ENCODE measurements around the gene TTC9B.

Gene TTC9B

GRCh38 chr19:40241809-40242384 lies 23.7 kb upstream of the TTC9B start:
- H3K27me3 ChIP-seq (replicated peaks; ENCODE audit: insufficient read depth, low read length) = no peaks in the 10 kb centered on the region
- H3K36me3 ChIP-seq (replicated peaks; ENCODE audit: insufficient read depth, low read length) = no peaks in the 10 kb centered on the region
- no peaks in the 10 kb centered on the region for H3F3A ChIP-seq (ENCODE audit: insufficient read depth, low read length)
- no peak for DNase-seq
- H3K9ac ChIP-seq (ENCODE audit: low read length) = no peak overlapping the region
- H3K27ac ChIP-seq (ENCODE audit: low read length) = no peak overlapping the region
- no peaks in the 10 kb centered on the region for H3K9me3 ChIP-seq (replicated peaks; ENCODE audit: insufficient read depth, low read length)
- H3K79me2 ChIP-seq (ENCODE audit: low read length) = peaks cover 26% of the 10 kb centered on the region
- TF ChIP-seq CTCF (IDR thresholded peaks at IDR 0.05; ENCODE audit: low read length) = no peak
- no peak for TF ChIP-seq EZH2phosphoT487 (IDR thresholded peaks at IDR 0.05; ENCODE audit: low read length)
- TF ChIP-seq EZH2 (optimal IDR thresholded peaks at IDR 0.05; ENCODE audit: low read depth, low read length) = no peak
- no peaks in the 10 kb centered on the region for H4K20me1 ChIP-seq (ENCODE audit: insufficient read depth, low read length)
- H3K4me2 ChIP-seq (ENCODE audit: low read depth, low read length) = no peak overlapping the region
- H3K4me3 ChIP-seq (ENCODE audit: low read length) = no peak overlapping the region
- no peaks in the 10 kb centered on the region for H3K9me2 ChIP-seq (replicated peaks; ENCODE audit: insufficient read depth, low read length)
- H2AFZ ChIP-seq (ENCODE audit: low read length) = no peak overlapping the region
- H3K4me1 ChIP-seq (ENCODE audit: low read length) = no peaks in the 10 kb centered on the region

GRCh38 chr19:40241125-40241808 lies 23.1 kb upstream of the TTC9B start:
- H3K9me2 ChIP-seq (replicated peaks; ENCODE audit: insufficient read depth, low read length) = no peaks in the 10 kb centered on the region
- H3K36me3 ChIP-seq (replicated peaks; ENCODE audit: insufficient read depth, low read length) = no peaks in the 10 kb centered on the region

GRCh38 chr19:40240332-40240731 lies 22.1 kb upstream of the TTC9B start:
- Histone ChIP-seq H3K9ac (ENCODE audit: low read length) (no peak overlapping the region), H3K9me2 (replicated peaks; ENCODE audit: insufficient read depth, low read length) (no peaks in the 10 kb centered on the region), H3K9me3 (replicated peaks; ENCODE audit: insufficient read depth, low read length) (no peaks in the 10 kb centered on the region), H3F3A (ENCODE audit: insufficient read depth, low read length) (no peaks in the 10 kb centered on the region), H3K27me3 (replicated peaks; ENCODE audit: insufficient read depth, low read length) (no peaks in the 10 kb centered on the region), H4K20me1 (ENCODE audit: insufficient read depth, low read length) (no peaks in the 10 kb centered on the region), H3K4me3 (ENCODE audit: low read length) (no peak overlapping the region), H3K4me1 (ENCODE audit: low read length) (no peaks in the 10 kb centered on the region), H2AFZ (ENCODE audit: low read length) (no peak overlapping the region), H3K27ac (ENCODE audit: low read length) (no peak overlapping the region), H3K36me3 (replicated peaks; ENCODE audit: insufficient read depth, low read length) (no peaks in the 10 kb centered on the region), H3K4me2 (ENCODE audit: low read depth, low read length) (no peak overlapping the region), H3K79me2 (ENCODE audit: low read length) (peaks cover 14% of the 10 kb centered on the region)
- TF ChIP-seq CTCF (IDR thresholded peaks at IDR 0.05; ENCODE audit: low read length) (no peak), EZH2 (optimal IDR thresholded peaks at IDR 0.05; ENCODE audit: low read depth, low read length) (no peak), EZH2phosphoT487 (IDR thresholded peaks at IDR 0.05; ENCODE audit: low read length) (no peak)
- no peak for DNase-seq

More at GRCh38 chr19:40241125-40241808, 23.1 kb upstream of the TTC9B start:
- H3K9me3 ChIP-seq (replicated peaks; ENCODE audit: insufficient read depth, low read length) = no peaks in the 10 kb centered on the region
- H2AFZ ChIP-seq (ENCODE audit: low read length) = no peak overlapping the region
- peaks cover 20% of the 10 kb centered on the region for H3K79me2 ChIP-seq (ENCODE audit: low read length)
- DNase-seq = no peak
- H3K4me3 ChIP-seq (ENCODE audit: low read length) = no peak overlapping the region
- H3K4me2 ChIP-seq (ENCODE audit: low read depth, low read length) = no peak overlapping the region
- no peaks in the 10 kb centered on the region for H3K4me1 ChIP-seq (ENCODE audit: low read length)
- no peak for TF ChIP-seq EZH2phosphoT487 (IDR thresholded peaks at IDR 0.05; ENCODE audit: low read length)
- no peak for TF ChIP-seq CTCF (IDR thresholded peaks at IDR 0.05; ENCODE audit: low read length)
- TF ChIP-seq EZH2 (optimal IDR thresholded peaks at IDR 0.05; ENCODE audit: low read depth, low read length) = no peak
- H3F3A ChIP-seq (ENCODE audit: insufficient read depth, low read length) = no peaks in the 10 kb centered on the region
- no peaks in the 10 kb centered on the region for H3K27me3 ChIP-seq (replicated peaks; ENCODE audit: insufficient read depth, low read length)
- no peak overlapping the region for H3K9ac ChIP-seq (ENCODE audit: low read length)
- H3K27ac ChIP-seq (ENCODE audit: low read length) = no peak overlapping the region
- no peaks in the 10 kb centered on the region for H4K20me1 ChIP-seq (ENCODE audit: insufficient read depth, low read length)

All from MM.1S (cell line).